Activated CD8-positive, alpha-beta memory T cell treated with anti-CD3 and anti-CD28 coated beads for 4 hours (primary cell): Measurements from ENCODE around the gene TNFAIP8L3.
A peak's percentile ranks its signal among the peaks of the same experiment; 100 is the strongest.

Source experiments
- DNase-seq, 2 donors: peaks; one replicate each; pipeline ENCODE4 v3.0.0-alpha.2; 2020; ENCODE audit warnings: low read depth in 2 of 2

TNFAIP8L3 gene

DNA sequence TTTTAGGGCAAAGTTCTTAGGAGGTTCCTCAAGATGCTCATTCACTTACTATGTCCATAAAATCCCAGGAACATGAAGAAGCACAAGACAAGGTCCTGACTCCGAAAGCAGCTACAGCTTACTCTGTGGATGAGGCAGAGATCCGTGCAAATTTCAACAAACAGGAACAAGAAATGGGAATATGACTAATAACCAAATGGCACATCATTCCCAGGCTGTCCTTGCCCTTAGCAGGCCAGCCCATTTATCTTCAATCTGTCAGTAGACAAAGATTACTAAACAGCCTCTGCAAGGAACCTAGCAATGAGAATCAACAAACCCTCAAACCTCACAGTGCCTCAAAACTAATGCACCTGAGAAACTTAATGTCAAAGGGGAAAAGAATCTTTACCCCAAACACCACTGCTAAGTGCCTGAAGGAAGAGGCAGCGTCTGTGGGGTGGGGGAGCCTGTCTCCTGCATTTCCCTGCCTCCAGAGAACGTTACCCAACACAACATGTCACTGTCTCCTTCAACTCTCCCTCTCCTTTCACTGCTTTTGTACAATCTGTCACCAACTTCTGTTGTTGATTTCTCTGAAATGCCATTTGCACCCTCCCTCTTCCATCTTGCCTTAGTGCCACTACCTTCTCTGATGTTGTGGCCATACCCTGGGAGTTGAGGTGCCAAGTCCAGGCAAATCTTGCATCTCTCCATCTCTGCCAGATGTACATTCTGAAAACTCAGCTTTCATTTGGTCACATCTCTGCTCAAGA lies 4.8 kb downstream of the TNFAIP8L3 start:
- DNase-seq: no peak

- DNase-seq: no peak
These were observed 5.7 kb downstream of the TNFAIP8L3 start for GRCh38 chr15:51089041-51089440.

GRCh38 chr15:51088585-51088984 lies 6.1 kb downstream of the TNFAIP8L3 start:
- no peak for DNase-seq

DNA sequence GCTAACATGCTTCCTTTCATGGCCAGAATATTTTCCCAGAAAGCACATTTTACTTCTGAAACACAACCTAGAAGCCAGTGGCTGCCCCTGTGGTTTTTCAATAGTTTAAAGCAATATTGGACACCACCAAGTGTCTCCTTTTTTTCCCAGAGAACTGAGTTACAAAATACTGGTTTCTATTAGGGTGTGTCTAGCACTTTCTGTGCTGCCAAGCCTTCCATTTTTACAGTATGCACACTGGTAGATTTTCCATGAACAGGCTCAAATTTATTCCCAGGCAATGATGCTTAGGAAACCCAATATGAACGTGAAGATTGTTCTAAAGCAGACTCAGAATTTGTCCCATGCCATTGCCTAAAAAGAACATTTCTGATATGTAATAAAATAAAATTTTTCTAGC lies 7.2 kb downstream of the TNFAIP8L3 start:
- DNase-seq: no peak

- DNase-seq: no peak
These were observed 8.3 kb downstream of the TNFAIP8L3 start for GRCh38 chr15:51086409-51086808.

DNA sequence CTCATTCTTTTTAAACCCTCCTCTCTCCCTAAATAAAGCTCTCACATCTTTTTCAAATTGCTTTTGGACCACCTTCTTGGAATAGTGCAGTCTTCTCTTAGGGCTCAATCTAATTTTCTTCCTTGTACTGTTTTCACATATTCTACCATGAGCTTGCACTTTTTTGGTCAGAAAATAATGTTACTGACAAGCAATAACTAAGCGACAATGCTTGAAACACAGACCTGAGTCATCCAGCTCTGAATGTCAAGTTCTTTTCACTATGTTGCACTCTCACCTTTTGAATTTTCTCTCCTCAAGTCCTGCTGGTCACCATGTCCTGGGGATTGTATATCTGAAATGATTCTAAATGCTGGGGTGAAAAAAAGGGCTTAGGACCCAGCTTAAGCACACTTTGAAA lies 8.9 kb downstream of the TNFAIP8L3 start:
- DNase-seq: no peak

- DNase-seq: no peak
These were observed 11.0 kb downstream of the TNFAIP8L3 start for GRCh38 chr15:51083641-51084166.

GRCh38 chr15:51082246-51082645 lies 12.5 kb downstream of the TNFAIP8L3 start:
- DNase-seq: no peak

DNA sequence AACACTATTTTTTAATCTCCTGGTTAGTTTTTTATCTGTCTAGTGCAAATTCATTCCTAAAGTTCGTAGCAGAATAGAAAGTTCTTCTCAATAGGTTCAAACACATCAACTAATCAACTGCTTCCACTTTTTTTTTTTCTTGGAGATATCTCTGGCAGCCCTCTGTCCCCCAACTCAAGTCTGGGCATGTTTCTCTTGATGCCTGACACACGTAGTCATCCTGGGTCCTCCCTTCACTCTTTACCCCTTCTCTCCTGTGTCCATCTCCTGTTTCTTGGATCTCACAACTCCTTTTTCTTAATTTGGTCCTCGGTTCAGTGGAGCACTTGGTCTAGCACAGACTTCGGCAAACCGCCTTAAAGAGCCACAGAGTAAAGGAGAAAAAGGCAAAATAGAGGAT lies 14.4 kb downstream of the TNFAIP8L3 start:
- no peak for DNase-seq

DNA sequence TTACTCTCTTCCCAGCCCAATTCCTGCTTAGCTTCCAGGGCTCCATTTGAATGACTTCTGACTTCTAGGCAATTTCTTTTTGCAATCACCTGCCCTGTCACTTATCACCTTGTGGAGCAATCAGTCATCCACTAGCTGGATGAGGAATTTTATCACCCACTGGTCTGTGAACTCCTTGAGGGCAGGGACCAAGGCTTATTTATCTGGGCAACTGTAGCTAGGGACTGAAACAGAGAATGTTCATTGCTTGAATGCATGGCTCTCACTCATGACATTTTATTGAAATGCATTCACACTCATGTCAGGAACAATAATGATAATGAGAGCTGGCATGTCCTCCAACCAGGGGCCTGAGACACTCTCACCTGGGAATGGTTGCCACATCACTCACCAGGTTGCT lies 15.5 kb downstream of the TNFAIP8L3 start:
- DNase-seq: no peak

GRCh38 chr15:51077221-51078153 lies 17.2 kb downstream of the TNFAIP8L3 start:
- DNase-seq: peak in 1 of 2 donors; percentile 28

DNA sequence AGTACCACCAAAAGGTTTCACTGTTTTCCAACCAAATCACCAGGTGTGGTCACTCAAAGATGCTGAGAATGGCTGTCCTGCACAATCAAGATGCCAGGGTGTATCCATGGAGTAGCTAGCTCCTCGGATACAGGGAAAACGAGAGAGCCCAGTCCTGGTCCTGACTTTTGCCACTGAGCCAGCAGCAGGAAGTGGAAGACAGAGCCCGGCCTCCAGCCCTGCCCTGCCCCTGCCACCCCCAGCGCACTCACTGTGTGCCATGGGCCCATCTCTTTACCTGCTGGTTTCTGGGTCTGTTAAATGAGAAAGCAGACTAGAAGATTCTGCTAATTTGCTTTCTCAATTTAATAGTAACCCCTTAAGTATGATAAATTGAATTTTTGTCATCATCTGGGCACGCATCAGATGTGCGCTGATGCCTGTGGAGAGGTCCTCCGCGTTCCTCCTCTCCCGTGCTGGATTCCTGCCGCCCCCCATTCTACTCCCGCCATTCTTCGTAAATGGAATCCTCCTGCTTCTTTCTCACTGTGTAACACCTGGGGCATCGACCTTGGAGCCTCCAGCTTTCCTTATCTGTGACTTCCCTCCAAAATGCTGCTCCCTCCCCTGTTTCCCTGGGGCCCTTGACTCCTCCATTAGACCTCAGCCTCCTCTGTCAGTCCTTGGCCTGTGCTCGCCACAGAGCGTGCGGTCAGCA lies 18.0 kb downstream of the TNFAIP8L3 start:
- no peak for DNase-seq

- no peak for DNase-seq
These were observed 18.7 kb downstream of the TNFAIP8L3 start for GRCh38 chr15:51075826-51076523.

DNA sequence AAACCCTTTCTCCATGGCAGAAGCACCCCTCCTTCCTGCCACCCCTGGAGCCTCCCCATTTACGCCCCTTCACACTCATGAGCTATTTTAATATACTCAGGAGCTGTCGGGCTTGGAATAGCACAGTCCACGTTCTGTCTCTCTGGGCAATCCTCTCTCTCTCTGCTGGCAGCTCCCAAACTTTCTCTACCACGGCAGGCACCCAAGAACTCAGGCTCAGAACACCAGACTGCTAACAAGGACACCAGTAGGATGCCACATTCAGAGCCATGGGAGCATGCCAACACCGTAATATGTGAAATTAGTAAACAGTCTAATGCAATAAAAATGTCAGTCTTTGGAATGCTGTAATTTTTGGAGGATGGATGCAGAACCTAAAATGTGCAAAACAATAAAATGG lies 19.3 kb downstream of the TNFAIP8L3 start:
- DNase-seq: no peak

- no peak for DNase-seq
These were observed 19.8 kb downstream of the TNFAIP8L3 start for GRCh38 chr15:51074926-51075325.

DNA sequence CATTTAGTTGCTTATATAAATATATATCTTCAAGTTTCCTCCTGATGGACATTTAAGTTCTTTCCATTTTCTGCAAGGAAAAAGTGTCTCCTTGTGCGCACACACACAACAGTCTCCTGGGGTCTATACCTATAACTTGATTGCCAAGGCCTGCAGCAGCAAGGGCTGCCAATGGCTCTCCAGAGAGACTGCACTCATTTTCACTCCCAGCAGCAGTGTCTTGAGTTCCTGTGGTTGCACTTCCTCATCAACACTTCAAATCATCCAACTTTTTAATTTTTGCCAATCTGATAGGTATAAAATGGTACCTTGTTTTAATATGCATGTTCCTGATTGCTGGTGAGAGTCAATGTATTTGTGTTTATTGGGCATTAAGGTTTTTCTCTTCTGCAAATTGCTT lies 23.1 kb downstream of the TNFAIP8L3 start:
- no peak for DNase-seq

DNA sequence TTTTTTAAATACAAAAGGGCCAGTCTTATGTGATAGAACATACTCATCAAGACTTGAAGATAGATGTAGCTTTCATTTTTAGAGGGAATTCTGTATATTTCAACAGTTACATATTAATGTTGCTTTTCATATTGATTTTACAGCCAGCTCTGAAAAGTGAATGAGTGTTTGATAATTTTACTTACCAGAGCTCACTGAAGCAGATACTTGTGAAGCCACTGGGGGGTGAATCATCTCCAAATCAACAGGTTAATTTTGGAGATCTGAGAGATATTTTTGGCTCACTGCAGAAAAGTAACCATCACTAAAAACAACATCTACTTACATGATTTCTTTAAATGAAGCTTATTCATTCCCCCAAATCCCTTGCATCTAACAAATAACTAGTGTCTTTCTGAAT lies 24.7 kb downstream of the TNFAIP8L3 start:
- DNase-seq: no peak

DNA sequence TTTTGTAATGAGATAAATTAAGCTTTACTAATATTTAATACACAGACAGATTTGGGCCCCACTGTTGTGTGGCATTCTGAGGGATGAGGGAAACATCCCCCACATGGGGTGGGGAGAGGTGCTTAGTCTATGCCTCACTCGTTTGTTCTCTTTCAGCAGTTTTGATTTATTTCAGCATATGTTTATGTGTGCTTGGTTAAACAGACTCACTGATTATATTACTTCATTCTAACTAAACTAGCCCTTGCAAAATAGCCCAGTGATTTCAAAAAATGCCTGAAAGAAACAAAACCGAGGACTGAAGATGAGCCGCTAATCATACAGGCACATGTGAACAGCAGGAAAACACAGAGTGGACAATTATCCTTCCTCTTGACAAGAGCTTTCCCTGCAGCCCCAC lies 27.2 kb downstream of the TNFAIP8L3 start:
- no peak for DNase-seq

GRCh38 chr15:51065781-51066180 lies 28.9 kb downstream of the TNFAIP8L3 start:
- no peak for DNase-seq

DNA sequence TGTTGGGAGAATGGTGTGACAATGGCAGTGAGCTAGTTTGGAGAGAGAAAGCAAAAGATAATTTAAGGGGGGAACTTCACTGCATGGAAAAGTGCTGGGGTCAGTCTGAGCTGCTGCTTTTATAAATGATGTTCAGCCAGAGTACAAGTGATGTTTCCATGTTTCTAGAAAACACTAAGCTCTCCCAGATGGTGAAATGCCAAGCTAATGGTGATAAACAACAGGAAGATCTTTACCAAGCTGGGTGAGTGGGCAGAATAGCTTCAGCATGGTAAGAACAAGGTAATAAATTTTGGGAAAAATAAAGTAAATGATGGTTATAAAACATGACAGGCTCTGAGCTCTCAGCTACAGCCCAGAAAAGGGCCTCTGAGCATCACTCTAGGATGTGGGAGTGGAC lies 29.4 kb downstream of the TNFAIP8L3 start:
- DNase-seq: no peak

- DNase-seq: no peak
These were observed 32.0 kb downstream of the TNFAIP8L3 start for GRCh38 chr15:51062736-51063135.
